ENCODE results near the gene HS2ST1.

GRCh38 chr1:87159378-87159915 lies 245.0 kb downstream of the HS2ST1 start:
- TF ChIP-seq POLR2AphosphoS5 (IDR thresholded peaks at IDR 0.05; ENCODE audit: low read depth, low read length) (no peak), POLR2A (IDR thresholded peaks at IDR 0.05; ENCODE audit: low read depth, low read length) (no peak)
